Stimulated activated CD8-positive, alpha-beta memory T cell treated with anti-CD3 and anti-CD28 coated beads, Interleukin-15, amount 100 ng/mL, for 1 hour (primary cell): Measurements from ENCODE around the gene CHRNB2.
A peak's percentile ranks its signal among the peaks of the same experiment; 100 is the strongest.
"Not testable (repeated sequence)": the region's sequence is repeated elsewhere in the genome, so short reads cannot be mapped to it uniquely, and the experiment has no call there.

Source experiments
- DNase-seq: peaks from one replicate; pipeline ENCODE4 v3.0.0-alpha.2; 2020; ENCODE audit warnings: low read depth

Gene CHRNB2

GRCh38 chr1:154567386-154568156 is at the start of gene CHRNB2:
Gene CHRNB2, plus strand, starts transcription at chr1:154567778. Its CDS starts 267 bp downstream, at chr1:154568045.
- peak; percentile 39 for DNase-seq

- no peak for DNase-seq
Measured at GRCh38 chr1:154519591-154519991, 48.0 kb upstream of the CHRNB2 start.

- no peak for DNase-seq
Measured at GRCh38 chr1:154520333-154520732, 47.2 kb upstream of the CHRNB2 start.

- DNase-seq: no peak
Measured at GRCh38 chr1:154521695-154522094, 45.9 kb upstream of the CHRNB2 start.

- DNase-seq: no peak
Measured at GRCh38 chr1:154524881-154525280, 42.7 kb upstream of the CHRNB2 start.

- DNase-seq: no peak
Measured at GRCh38 chr1:154527192-154527591, 40.4 kb upstream of the CHRNB2 start.

- no peak for DNase-seq
Measured at GRCh38 chr1:154529308-154529707, 38.3 kb upstream of the CHRNB2 start.

- DNase-seq: not testable (repeated sequence)
Measured at GRCh38 chr1:154531950-154532349, 35.6 kb upstream of the CHRNB2 start.

GRCh38 chr1:154533952-154534844 is 33.4 kb upstream of the CHRNB2 start:
- no peak for DNase-seq

GRCh38 chr1:154536570-154536969 is 31.0 kb upstream of the CHRNB2 start:
- no peak for DNase-seq

GRCh38 chr1:154539486-154540483 is 27.8 kb upstream of the CHRNB2 start:
- no peak for DNase-seq

GRCh38 chr1:154541231-154541630 is 26.3 kb upstream of the CHRNB2 start:
- DNase-seq: no peak

- DNase-seq: no peak
Measured at GRCh38 chr1:154546264-154547063, 21.1 kb upstream of the CHRNB2 start.

- DNase-seq: no peak
Measured at GRCh38 chr1:154547105-154547732, 20.4 kb upstream of the CHRNB2 start.

GRCh38 chr1:154548028-154548427 is 19.6 kb upstream of the CHRNB2 start:
- DNase-seq: no peak

GRCh38 chr1:154549202-154549770 is 18.3 kb upstream of the CHRNB2 start:
- DNase-seq: no peak

- no peak for DNase-seq
Measured at GRCh38 chr1:154550070-154550469, 17.5 kb upstream of the CHRNB2 start.

- DNase-seq: no peak
Measured at GRCh38 chr1:154550657-154551056, 16.9 kb upstream of the CHRNB2 start.

GRCh38 chr1:154551474-154551873 is 16.1 kb upstream of the CHRNB2 start:
- no peak for DNase-seq

- no peak for DNase-seq
Measured at GRCh38 chr1:154552036-154552435, 15.5 kb upstream of the CHRNB2 start.
